H1 (cell line): ENCODE data around the gene HOATZ. TPM values are rescaled to one million over a fixed set of nuclear protein-coding genes. Genes with fewer than 3 reads are reported as not detected.
A peak's percentile ranks its signal among the peaks of the same experiment; 100 is the strongest.

ENCODE experiments used
- CTCF ChIA-PET: fragments of 300-600 bp; sonication (Branson Sonifier 250); formaldehyde crosslinking; loops from one replicate; lab custom pipeline; 2021; ENCODE audit not compliant: partially characterized antibody; lab: Charles Lee
- POLR2A ChIA-PET: fragments of 300-600 bp; sonication (Branson Sonifier 250); formaldehyde crosslinking; loops from one replicate; lab custom pipeline; 2021; ENCODE audit warnings: inconsistent platforms; ENCODE audit not compliant: partially characterized antibody; lab: Charles Lee
- DNase-seq, 2 experiments: peaks; one replicate each; pipeline versions ENCODE4 v3.0.0 to v3.0.0-alpha.2; 2010 to 2022; ENCODE audit warnings: low spot score in 2 of 2, low read depth in 1 of 2, mixed read lengths in 1 of 2
- FAIRE-seq: peaks from 2 replicates; lab custom pipeline; 2011; peaks lifted over from hg19 to GRCh38; lab: Jason Lieb, UNC
- H2AFZ ChIP-seq: 2 replicates; pipeline ENCODE4 v1.8.1; 2012; ENCODE audit warnings: low read length, inconsistent platforms
- H2AK5ac ChIP-seq: 2 replicates; pipeline ENCODE4 v1.6.1; 2013; ENCODE audit warnings: low read depth, low read length
- H2BK120ac ChIP-seq: replicated peaks from 2 replicates; pipeline ENCODE3; 2013; ENCODE audit warnings: low read depth, low read length, inconsistent platforms
- H2BK12ac ChIP-seq: 2 replicates; pipeline ENCODE4 v1.6.1; 2013; ENCODE audit warnings: low read depth, low read length
- H2BK15ac ChIP-seq: 2 replicates; pipeline ENCODE4 v1.6.1; 2013; ENCODE audit warnings: low read length
- H2BK20ac ChIP-seq: 2 replicates; pipeline ENCODE4 v1.6.1; 2013; ENCODE audit warnings: low read length
- H2BK5ac ChIP-seq: 2 replicates; pipeline ENCODE4 v1.6.1; 2013; ENCODE audit warnings: low read depth, low read length
- H3K14ac ChIP-seq: 2 replicates; pipeline ENCODE4 v1.6.1; 2013; ENCODE audit warnings: inconsistent platforms; ENCODE audit not compliant: insufficient read length
- H3K18ac ChIP-seq: 2 replicates; pipeline ENCODE4 v1.6.1; 2013; ENCODE audit warnings: low read length; ENCODE audit errors: extremely low read depth
- H3K23ac ChIP-seq: 2 replicates; pipeline ENCODE4 v1.6.1; 2013; ENCODE audit warnings: inconsistent platforms; ENCODE audit not compliant: insufficient read length
- H3K23me2 ChIP-seq: 2 replicates; pipeline ENCODE4 v1.6.1; 2013; ENCODE audit warnings: low read depth, low read length
- H3K27ac ChIP-seq: 2 replicates; pipeline ENCODE4 v1.6.1; 2011; ENCODE audit warnings: low read depth, low read length, inconsistent platforms
- H3K27me3 ChIP-seq, 4 experiments: replicated peaks in 1 of 4; 1 replicate in 1 of 4; 2 replicates in 3 of 4; pipeline versions ENCODE4 v1.6.1 to v1.8.1; 2011 to 2013; ENCODE audit warnings: low read length in 3 of 4, mild to moderate bottlenecking in 3 of 4, inconsistent platforms in 2 of 4, mixed read lengths in 2 of 4, moderate library complexity in 1 of 4; ENCODE audit not compliant: control insufficient read depth in 3 of 4, insufficient read depth in 3 of 4; ENCODE audit errors: extremely low read depth in 1 of 4
- H3K36me3 ChIP-seq, 4 experiments: 2 replicates each; pipeline versions ENCODE4 v1.6.1 to v1.8.1; 2011 to 2013; ENCODE audit warnings: mild to moderate bottlenecking in 4 of 4, low read length in 3 of 4, moderate library complexity in 2 of 4, control low read depth in 1 of 4, inconsistent platforms in 1 of 4; ENCODE audit not compliant: insufficient read depth in 4 of 4, control insufficient read depth in 2 of 4
- H3K4ac ChIP-seq: replicated peaks from 2 replicates; pipeline ENCODE3; 2013; ENCODE audit warnings: low read length, low read depth, mixed read lengths, inconsistent platforms; ENCODE audit not compliant: insufficient read length
- H3K4me1 ChIP-seq, 4 experiments: replicated peaks in 1 of 4; 1 replicate in 1 of 4; 2 replicates in 3 of 4; pipeline versions ENCODE4 v1.6.1 to v1.8.1; 2011 to 2013; ENCODE audit warnings: low read length in 3 of 4, inconsistent platforms in 2 of 4, mixed read lengths in 1 of 4; ENCODE audit not compliant: insufficient read depth in 4 of 4, control insufficient read depth in 3 of 4
- H3K4me2 ChIP-seq, 2 experiments: 2 replicates each; pipeline versions ENCODE4 v1.6.1 to v1.8.1; 2011 to 2013; ENCODE audit warnings: low read depth in 2 of 2, low read length in 2 of 2, control low read depth in 1 of 2, inconsistent platforms in 1 of 2, mild to moderate bottlenecking in 1 of 2; ENCODE audit not compliant: insufficient read depth in 1 of 2
- H3K4me3 ChIP-seq, 4 experiments: fragments of 200-600, 300-600 bp in 1 of 4; sonication (generic), shearing (Covaris generic), sonication (Bioruptor Twin) in 1 of 4; 2 replicates each; pipeline versions ENCODE4 v1.5.1 to v1.8.1; 2011 to 2016; ENCODE audit warnings: low read length in 4 of 4, low read depth in 3 of 4, control low read depth in 2 of 4, inconsistent platforms in 2 of 4, mild to moderate bottlenecking in 2 of 4, mixed read lengths in 1 of 4, moderate library complexity in 1 of 4; ENCODE audit not compliant: insufficient read depth in 2 of 4; ENCODE audit errors: extremely low read depth in 1 of 4
- H3K56ac ChIP-seq: replicated peaks from 2 replicates; pipeline ENCODE3; 2013; ENCODE audit warnings: low read depth, mild to moderate bottlenecking, mixed read lengths, low read length, inconsistent platforms; ENCODE audit not compliant: insufficient read length
- H3K79me1 ChIP-seq: 2 replicates; pipeline ENCODE4 v1.6.1; 2013; ENCODE audit warnings: low read depth, low read length, control low read depth
- H3K79me2 ChIP-seq, 2 experiments: 2 replicates each; pipeline versions ENCODE4 v1.6.1 to v1.8.1; 2012 to 2013; ENCODE audit warnings: low read length in 2 of 2, mild to moderate bottlenecking in 2 of 2, inconsistent platforms in 1 of 2; ENCODE audit not compliant: insufficient read depth in 2 of 2, control insufficient read depth in 1 of 2
- H3K9ac ChIP-seq, 4 experiments: replicated peaks in 1 of 4; 1 replicate in 1 of 4; 2 replicates in 3 of 4; pipeline versions ENCODE4 v1.6.1 to v1.8.1; 2011 to 2013; ENCODE audit warnings: low read depth in 3 of 4, low read length in 3 of 4, control low read depth in 2 of 4, mild to moderate bottlenecking in 2 of 4, moderate library complexity in 2 of 4, inconsistent platforms in 1 of 4; ENCODE audit errors: extremely low read depth in 1 of 4
- H3K9me3 ChIP-seq, 2 experiments: 2 replicates each; pipeline versions ENCODE4 v1.6.1 to v1.8.1; 2012 to 2013; ENCODE audit warnings: mild to moderate bottlenecking in 2 of 2, moderate library complexity in 2 of 2, control low read depth in 1 of 2, inconsistent platforms in 1 of 2, low read depth in 1 of 2, low read length in 1 of 2, mixed read lengths in 1 of 2; ENCODE audit not compliant: insufficient read depth in 2 of 2
- H4K20me1 ChIP-seq, 2 experiments: replicated peaks in 1 of 2; 2 replicates each; pipeline versions ENCODE3 to v1.8.1; 2011 to 2013; ENCODE audit warnings: inconsistent platforms in 2 of 2, low read length in 2 of 2, mild to moderate bottlenecking in 1 of 2; ENCODE audit not compliant: insufficient read depth in 2 of 2, control insufficient read depth in 1 of 2
- H4K5ac ChIP-seq: 2 replicates; pipeline ENCODE4 v1.6.1; 2013; ENCODE audit warnings: low read length, low read depth, mixed read lengths, inconsistent platforms; ENCODE audit not compliant: insufficient read length
- H4K8ac ChIP-seq: 2 replicates; pipeline ENCODE4 v1.8.0; 2013; ENCODE audit warnings: mild to moderate bottlenecking, moderate library complexity, low read length, inconsistent platforms; ENCODE audit not compliant: insufficient read depth; ENCODE audit errors: extremely low read depth
- H4K91ac ChIP-seq: replicated peaks from 2 replicates; pipeline ENCODE3; 2013; ENCODE audit warnings: low read length, mixed read lengths, inconsistent platforms; ENCODE audit not compliant: insufficient read length
- ATF3 ChIP-seq: IDR thresholded peaks from 2 replicates; pipeline ENCODE4 v1.6.1; 2011; ENCODE audit warnings: low read depth, mild to moderate bottlenecking, low read length; ENCODE audit not compliant: insufficient read depth
- BACH1 ChIP-seq: IDR thresholded peaks from 2 replicates; pipeline ENCODE4 v1.6.1; 2012; ENCODE audit warnings: low read length, improper control_type of control experiment
- BRCA1 ChIP-seq: IDR thresholded peaks from 2 replicates; pipeline ENCODE4 v1.6.1; 2012; ENCODE audit warnings: low read depth, low read length, improper control_type of control experiment
- CBX5 ChIP-seq: fragments of 300-800, 300-1000 bp; sonication (generic); IDR thresholded peaks from 2 replicates; pipeline ENCODE4 v1.7.1; 2016; ENCODE audit warnings: antibody characterized with exemption, low read length, low read depth
- CHD1 ChIP-seq: IDR thresholded peaks from 2 replicates; pipeline ENCODE4 v1.6.1; 2012; ENCODE audit warnings: low read depth, low read length, improper control_type of control experiment
- CHD2 ChIP-seq: IDR thresholded peaks from 2 replicates; pipeline ENCODE4 v1.6.1; 2012; ENCODE audit warnings: low read length, improper control_type of control experiment
- CREB1 ChIP-seq: IDR thresholded peaks from 2 replicates; pipeline ENCODE4 v1.6.1; 2012; ENCODE audit warnings: inconsistent platforms
- EGR1 ChIP-seq: IDR thresholded peaks from 2 replicates; pipeline ENCODE4 v1.6.1; 2011; ENCODE audit warnings: low read depth, low read length, borderline replicate concordance
- EZH2 ChIP-seq: fragments of 200-600 bp; sonication (generic); IDR thresholded peaks from 2 replicates; pipeline ENCODE4 v1.7.1; 2012; ENCODE audit warnings: low read depth, mild to moderate bottlenecking, moderate library complexity, low read length, inconsistent platforms; ENCODE audit not compliant: severe bottlenecking
- GABPA ChIP-seq: IDR thresholded peaks from 2 replicates; pipeline ENCODE4 v1.6.1; 2011; ENCODE audit warnings: mild to moderate bottlenecking, low read length, moderate library complexity, borderline replicate concordance; ENCODE audit not compliant: insufficient read depth
- KDM4A ChIP-seq: IDR thresholded peaks from one replicate; pipeline ENCODE4 v1.7.1; 2012; ENCODE audit warnings: low read depth, mild to moderate bottlenecking, moderate library complexity, low read length, inconsistent platforms; ENCODE audit not compliant: severe bottlenecking
- MAX ChIP-seq: IDR thresholded peaks from 2 replicates; pipeline ENCODE4 v1.6.1; 2012; ENCODE audit warnings: inconsistent platforms
- SIN3A ChIP-seq, 2 experiments: IDR thresholded peaks in 1 of 2; conservative IDR thresholded peaks in 1 of 2; 2 replicates each; pipeline ENCODE4 v1.6.1; 2011 to 2012; ENCODE audit warnings: low read length in 2 of 2, improper control_type of control experiment in 1 of 2, low read depth in 1 of 2, mild to moderate bottlenecking in 1 of 2
- SP1 ChIP-seq: IDR thresholded peaks from 2 replicates; pipeline ENCODE4 v1.6.1; 2011; ENCODE audit warnings: low read depth, low read length
- SRF ChIP-seq: IDR thresholded peaks from 2 replicates; pipeline ENCODE4 v1.6.1; 2011; ENCODE audit warnings: mild to moderate bottlenecking, low read depth, low read length, moderate library complexity
- WGBS, 2 experiments: shearing (Covaris generic) in 1 of 2; methylation state at CpG; one replicate each; pipeline versions ENCODE4 v1.1.6 to v1.1.7; 2013 to 2015; ENCODE audit warnings: low lambda C conversion rate in 2 of 2, mixed read lengths in 2 of 2, inconsistent platforms in 1 of 2, low coverage in 1 of 2, missing lambda C conversion rate in 1 of 2; ENCODE audit not compliant: insufficient replicate concordance in 2 of 2, insufficient coverage in 1 of 2, insufficient read length in 1 of 2; ENCODE audit errors: extremely low coverage in 1 of 2, missing lambda C conversion rate in 1 of 2; 5-methylcytosine and 5-hydroxymethylcytosine counted together
- polyA plus RNA-seq, 7 experiments: library from polyadenylated mRNA; depleted of rRNA in 3 of 7; stranded (reverse) in 5 of 7; unstranded in 2 of 7; fragments of >200 nt in 5 of 7; fragments of 200-250 nt in 2 of 7; gene quantifications; 1 replicate in 5 of 7; 2 replicates in 1 of 7; 4 replicates in 1 of 7; pipeline versions ENCODE4 v1.2.1 to v1.2.3, GENCODE V29; 2011 to 2013; ENCODE audit warnings: missing spikeins in 2 of 7, mixed read lengths in 2 of 7
- total RNA-seq: library from RNA; stranded (reverse); fragmentation: NEBNext Ultra II Directional; extraction: Animal tissue kit (Norgen Biotek cat#: 25700); gene quantifications from 2 replicates; pipeline ENCODE4 v1.2.1, GENCODE V29; 2021

Gene HOATZ
- total and polyA plus RNA-seq, 2 of the 8 experiments (the other 6 are each of a cell fraction or from before 2014, with no cell fraction given), result not detected

- no peak overlapping the region for H3K4me3 ChIP-seq
- ChIA-PET CTCF (interaction anchor here (0.6 to 1.1 kb wide), 2 partner anchors 105 to 118 kb away, joined by 3 to 6 read pairs; no protein-coding TSS in a partner anchor), POLR2A (no interaction called here)
- no peak overlapping the region for H3K56ac ChIP-seq
- H3K9ac ChIP-seq, result no peak overlapping the region
- no peak overlapping the region for H4K5ac ChIP-seq
- H4K91ac ChIP-seq, result no peak overlapping the region
- H4K20me1 ChIP-seq, result no peaks in the 10 kb centered on the region
- 0 out of 2 replicates have a peak overlapping the region, but pooled peaks have one; percentile 23 for H2AFZ ChIP-seq
- H2BK5ac ChIP-seq, result no peak overlapping the region
- WGBS, 2 experiments, result 90% methylated on average over 1 of the region's 1 CpG; no CpG with 5 or more reads in 1 of the 2 experiments
- no peaks in the 10 kb centered on the region for H3K79me2 ChIP-seq
- H3K27ac ChIP-seq, result no peak overlapping the region
- H3K36me3 ChIP-seq, result no peaks in the 10 kb centered on the region
- H3K4me1 ChIP-seq, result no peaks in the 10 kb centered on the region
- no peak overlapping the region for H2BK12ac ChIP-seq
- H3K18ac ChIP-seq, result no peak overlapping the region
- no peak overlapping the region for H4K8ac ChIP-seq
- no peak overlapping the region for H2BK20ac ChIP-seq
- H3K23me2 ChIP-seq, result no peaks in the 10 kb centered on the region
- H3K23ac ChIP-seq, result no peak overlapping the region
- no peaks in the 10 kb centered on the region for H3K27me3 ChIP-seq
- H2BK15ac ChIP-seq, result no peak overlapping the region
- no peak for FAIRE-seq
- H2BK120ac ChIP-seq, result no peak overlapping the region
- H3K4me2 ChIP-seq, result no peak overlapping the region
- no peak overlapping the region for H3K4ac ChIP-seq
- H3K79me1 ChIP-seq, result no peaks in the 10 kb centered on the region
- DNase-seq, result no peak
- H3K14ac ChIP-seq, result no peak overlapping the region
- no peak overlapping the region for H2AK5ac ChIP-seq
- H3K9me3 ChIP-seq, result no peaks in the 10 kb centered on the region
- TF ChIP-seq CBX5 (no peak), ATF3 (no peak), CHD1 (no peak), BACH1 (no peak), KDM4A (no peak), SP1 (no peak), CHD2 (no peak), BRCA1 (no peak), EZH2 (no peak), EGR1 (no peak), SRF (no peak), CREB1 (no peak), SIN3A (conservative IDR thresholded peaks at IDR 0.05 in 1 of 2, IDR thresholded peaks at IDR 0.05 in 1 of 2; ENCODE audit: low read depth in 1 of 2, low read length in 2 of 2) (no peak), GABPA (no peak), MAX (no peak)
Measured at GRCh38 chr11:111500481-111500880, 14.1 kb upstream of the HOATZ start.
